Neutrophil (primary cell): ENCODE data around the gene EVL.
A peak's percentile ranks its signal among the peaks of the same experiment; 100 is the strongest.

ENCODE experiments used
- H3K27ac ChIP-seq: fragments of 200-600 bp; sonication (generic); 2 replicates; pipeline ENCODE4 v1.5.1; 2016; ENCODE audit warnings: mild to moderate bottlenecking, moderate library complexity
- H3K27me3 ChIP-seq: fragments of 200-600 bp; sonication (generic); 2 replicates; pipeline ENCODE4 v1.6.0; 2016; ENCODE audit warnings: mild to moderate bottlenecking
- H3K36me3 ChIP-seq: fragments of 200-600 bp; sonication (generic); 2 replicates; pipeline ENCODE4 v1.5.1; 2017
- H3K4me1 ChIP-seq, 2 experiments: fragments of 200-600 bp in 1 of 2; sonication (generic) in 1 of 2; 1 replicate in 1 of 2; 2 replicates in 1 of 2; pipeline versions ENCODE4 v1.5.1 to v1.6.1; 2013 to 2016; ENCODE audit warnings: low read depth in 1 of 2, low read length in 1 of 2, mild to moderate bottlenecking in 1 of 2, moderate library complexity in 1 of 2; ENCODE audit not compliant: control insufficient read depth in 1 of 2, insufficient read depth in 1 of 2
- H3K4me3 ChIP-seq, 2 experiments: fragments of 200-600 bp in 1 of 2; sonication (generic) in 1 of 2; 1 replicate in 1 of 2; 2 replicates in 1 of 2; pipeline ENCODE4 v1.5.1; 2013 to 2016; ENCODE audit warnings: low read depth in 1 of 2, low read length in 1 of 2, mild to moderate bottlenecking in 1 of 2, moderate library complexity in 1 of 2
- H3K9me3 ChIP-seq: fragments of 200-600 bp; sonication (generic); 2 replicates; pipeline ENCODE4 v1.5.1; 2016
- TF ChIP-seq, protein P1 (sequence below): fragments of 200-600 bp; sonication (generic); IDR thresholded peaks from 2 replicates; pipeline ENCODE4 v1.5.1; 2016; ENCODE audit warnings: antibody characterized with exemption

EVL gene

DNA sequence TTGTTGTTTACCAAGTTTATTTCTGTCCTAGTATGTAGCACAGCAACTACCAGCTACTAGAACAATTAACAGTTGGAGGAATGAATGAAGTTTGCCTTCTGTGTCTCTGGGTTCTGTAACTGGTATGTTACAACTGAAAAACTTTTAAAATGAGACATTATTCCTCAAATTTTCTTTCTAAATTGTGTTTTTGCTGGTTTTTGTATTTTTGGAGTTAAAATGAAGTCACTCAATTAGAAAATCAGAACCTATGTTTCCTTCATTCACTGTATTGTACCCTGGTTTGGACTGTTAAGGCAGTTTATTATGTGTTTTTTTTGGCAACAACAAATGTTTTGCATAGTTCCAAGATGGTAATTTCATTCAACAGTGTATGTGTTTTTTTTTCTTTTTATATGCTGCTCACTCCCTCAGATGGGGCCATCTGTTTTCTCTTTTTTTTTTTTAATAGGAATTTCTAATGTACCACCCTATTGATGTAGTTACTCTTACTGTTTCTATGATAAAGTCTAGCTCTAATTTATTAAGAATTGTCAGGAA, 30.2 kb upstream of the EVL start:
- no peak overlapping the region for H3K4me3 ChIP-seq

DNA sequence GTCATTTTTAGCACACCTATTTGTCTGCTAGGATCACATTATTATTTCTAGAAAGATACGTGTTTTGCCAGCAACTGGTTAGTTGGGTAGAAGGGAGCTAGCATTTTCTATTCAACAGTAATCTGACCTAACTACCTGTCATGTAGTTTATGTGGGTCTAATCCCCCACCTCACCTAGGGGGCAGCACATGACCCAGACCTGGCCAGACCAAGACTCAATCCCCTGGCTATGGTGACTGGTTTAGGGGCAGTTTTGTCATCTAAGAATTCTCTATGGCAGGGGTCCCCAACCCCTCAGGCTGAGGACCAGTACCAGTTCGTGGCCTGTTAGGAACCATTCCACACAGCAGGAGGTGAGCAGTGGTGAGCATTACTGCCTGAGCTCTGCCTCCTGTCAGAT, 29.5 kb upstream of the EVL start:
- Histone ChIP-seq H3K4me1 (peaks cover 4% of the 10 kb centered on the region in 2 experiments), H3K27me3 (no peaks in the 10 kb centered on the region), H3K9me3 (no peaks in the 10 kb centered on the region), H3K36me3 (no peaks in the 10 kb centered on the region), H3K27ac (no peak overlapping the region), H3K4me3 (no peak overlapping the region)
- TF ChIP-seq, protein P1, sequence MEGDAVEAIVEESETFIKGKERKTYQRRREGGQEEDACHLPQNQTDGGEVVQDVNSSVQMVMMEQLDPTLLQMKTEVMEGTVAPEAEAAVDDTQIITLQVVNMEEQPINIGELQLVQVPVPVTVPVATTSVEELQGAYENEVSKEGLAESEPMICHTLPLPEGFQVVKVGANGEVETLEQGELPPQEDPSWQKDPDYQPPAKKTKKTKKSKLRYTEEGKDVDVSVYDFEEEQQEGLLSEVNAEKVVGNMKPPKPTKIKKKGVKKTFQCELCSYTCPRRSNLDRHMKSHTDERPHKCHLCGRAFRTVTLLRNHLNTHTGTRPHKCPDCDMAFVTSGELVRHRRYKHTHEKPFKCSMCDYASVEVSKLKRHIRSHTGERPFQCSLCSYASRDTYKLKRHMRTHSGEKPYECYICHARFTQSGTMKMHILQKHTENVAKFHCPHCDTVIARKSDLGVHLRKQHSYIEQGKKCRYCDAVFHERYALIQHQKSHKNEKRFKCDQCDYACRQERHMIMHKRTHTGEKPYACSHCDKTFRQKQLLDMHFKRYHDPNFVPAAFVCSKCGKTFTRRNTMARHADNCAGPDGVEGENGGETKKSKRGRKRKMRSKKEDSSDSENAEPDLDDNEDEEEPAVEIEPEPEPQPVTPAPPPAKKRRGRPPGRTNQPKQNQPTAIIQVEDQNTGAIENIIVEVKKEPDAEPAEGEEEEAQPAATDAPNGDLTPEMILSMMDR: no peak

More for the DNA sequence above, 30.2 kb upstream of the EVL start:
- H3K9me3 ChIP-seq: no peaks in the 10 kb centered on the region
- H3K27me3 ChIP-seq: no peaks in the 10 kb centered on the region
- TF ChIP-seq, protein P1: no peak
- H3K27ac ChIP-seq: no peak overlapping the region
- H3K4me1 ChIP-seq: no peaks in the 10 kb centered on the region
- H3K36me3 ChIP-seq: no peaks in the 10 kb centered on the region

DNA sequence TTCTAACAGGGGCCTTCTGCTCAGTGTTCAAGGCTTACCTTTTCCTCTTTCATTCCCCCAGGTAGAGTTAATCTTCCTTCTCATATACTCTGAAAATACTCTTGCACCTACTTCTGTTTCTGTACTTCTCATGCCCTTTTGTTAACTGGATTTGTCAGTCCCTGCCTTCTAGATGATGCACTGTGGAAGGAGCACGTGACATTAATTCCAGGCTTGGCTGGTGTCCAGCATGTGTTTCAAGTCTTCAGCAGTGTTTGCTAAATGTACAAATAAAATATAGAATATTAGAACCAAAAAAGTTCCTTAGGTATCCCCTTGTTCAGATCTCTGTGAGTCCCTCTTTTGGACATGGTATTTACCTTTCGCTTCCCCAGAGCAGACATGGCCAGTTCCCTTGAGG, 27.9 kb upstream of the EVL start:
- Histone ChIP-seq H3K4me3 (no peak overlapping the region), H3K9me3 (no peaks in the 10 kb centered on the region), H3K27ac (no peak overlapping the region), H3K4me1 (peaks cover 19 to 20% of the 10 kb centered on the region in 2 experiments), H3K27me3 (no peaks in the 10 kb centered on the region), H3K36me3 (no peaks in the 10 kb centered on the region)
- TF ChIP-seq, protein P1: no peak

DNA sequence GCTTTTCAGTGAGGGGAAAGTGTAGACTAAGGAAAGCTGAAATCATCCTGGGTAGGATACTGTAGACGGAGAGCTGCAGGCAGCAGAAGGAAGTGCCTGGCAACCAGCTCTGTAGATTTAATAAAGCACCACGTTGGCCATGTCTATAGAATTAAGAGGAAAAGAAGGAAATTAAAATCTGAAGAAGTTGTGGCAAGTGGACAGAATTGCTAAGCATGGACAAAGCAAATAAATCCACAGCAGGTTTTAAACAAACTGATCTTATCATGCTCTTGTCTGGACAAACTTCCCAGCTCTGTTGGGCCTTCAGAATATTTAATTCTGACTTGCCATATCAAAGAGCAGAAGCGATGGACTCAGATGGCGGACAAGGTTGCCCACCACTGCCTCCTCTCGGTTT, 27.2 kb upstream of the EVL start:
- Histone ChIP-seq H3K27me3 (no peaks in the 10 kb centered on the region), H3K36me3 (no peaks in the 10 kb centered on the region), H3K27ac (no peak overlapping the region), H3K9me3 (no peaks in the 10 kb centered on the region), H3K4me1 (peaks cover 26 to 27% of the 10 kb centered on the region in 2 experiments), H3K4me3 (no peak overlapping the region)
- TF ChIP-seq, protein P1: no peak

DNA sequence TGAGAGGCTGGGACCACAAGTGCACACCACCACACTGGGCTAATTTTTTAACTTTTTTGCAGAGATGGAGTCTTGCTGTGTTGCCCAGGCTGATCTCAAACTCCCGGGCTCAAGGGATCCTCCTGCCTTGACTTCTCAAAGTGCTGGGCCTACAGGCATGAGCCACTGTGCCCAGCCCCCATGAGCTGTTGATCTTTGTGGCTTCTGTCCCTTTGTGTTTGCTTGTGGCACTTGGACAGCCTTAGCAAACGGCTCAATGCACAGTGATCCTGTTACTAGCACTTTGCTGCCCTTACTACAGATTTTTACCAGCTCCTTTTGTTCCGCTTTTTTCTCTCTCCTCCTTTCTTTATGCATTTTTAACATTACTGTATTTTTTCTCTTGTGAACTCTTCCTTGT, 25.3 kb upstream of the EVL start:
- Histone ChIP-seq H3K36me3 (no peaks in the 10 kb centered on the region), H3K4me1 (peaks cover 27 to 28% of the 10 kb centered on the region in 2 experiments), H3K4me3 (no peak overlapping the region), H3K27ac (no peak overlapping the region), H3K9me3 (no peaks in the 10 kb centered on the region), H3K27me3 (no peaks in the 10 kb centered on the region)
- TF ChIP-seq, protein P1: no peak

DNA sequence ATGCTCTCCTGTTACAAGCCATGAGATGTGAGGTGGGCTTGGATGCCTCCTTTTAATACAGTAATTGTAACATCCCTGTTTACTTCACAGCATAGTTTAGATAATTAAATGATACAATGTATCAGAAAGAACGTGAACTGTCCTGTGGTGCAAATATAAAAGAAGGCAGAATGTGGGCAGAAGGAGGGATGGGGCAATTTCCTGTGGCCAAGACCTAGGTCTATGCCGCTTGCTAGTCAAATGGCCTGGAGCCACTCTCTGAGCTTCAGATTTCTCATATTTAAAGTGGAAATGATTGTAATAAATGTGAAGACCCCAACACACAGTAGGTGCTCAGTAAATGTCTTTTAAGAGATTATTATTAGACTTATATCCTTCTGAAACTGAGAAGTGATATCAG, 24.0 kb upstream of the EVL start:
- TF ChIP-seq, protein P1: no peak
- Histone ChIP-seq H3K27ac (peak overlapping the region; percentile 57), H3K4me1 (peaks cover 27 to 28% of the 10 kb centered on the region in 2 experiments)

More for the DNA sequence above, 24.0 kb upstream of the EVL start:
- Histone ChIP-seq H3K36me3 (no peaks in the 10 kb centered on the region), H3K27me3 (no peaks in the 10 kb centered on the region), H3K4me3 (no peak overlapping the region), H3K9me3 (no peaks in the 10 kb centered on the region)
